A549 (cell line): ENCODE results near the gene SIGLEC1. TPM values are rescaled to one million over a fixed set of nuclear protein-coding genes. Genes with fewer than 3 reads are reported as not detected.
A peak's percentile ranks its signal among the peaks of the same experiment; 100 is the strongest.

Experiments used
- ATAC-seq, 2 experiments: fragments of 200-7000 bp in 1 of 2; fragments of >200 bp in 1 of 2; cut with Nextera tagmentation in 1 of 2; cut with Tn5 transposase in 1 of 2; 3 replicates each; pipeline versions ENCODE4 v1.8.0 to v1.9.1; 2018 to 2020; ENCODE audit warnings: mild to moderate bottlenecking in 1 of 2, moderate library complexity in 1 of 2
- CTCF ChIA-PET: fragments of 300-600 bp; sonication (Branson Sonifier 250); formaldehyde crosslinking; extraction: SDS; loops from one replicate; lab custom pipeline; 2021; ENCODE audit warnings: antibody characterized with exemption, inconsistent platforms; lab: Yijun Ruan, JAX
- POLR2A ChIA-PET: fragments of 350-600 bp; formaldehyde crosslinking; extraction: SDS; loops from one replicate; lab custom pipeline; 2021; ENCODE audit warnings: antibody characterized with exemption, inconsistent platforms; lab: Yijun Ruan, JAX
- DNase-seq, 2 experiments: peaks; one replicate each; pipeline versions ENCODE4 v3.0.0 to v3.0.0-alpha.2; 2011 to 2016; ENCODE audit warnings: low read depth in 1 of 2, low spot score in 1 of 2
- FAIRE-seq: peaks from 2 replicates; lab custom pipeline; 2011; peaks lifted over from hg19 to GRCh38; lab: Jason Lieb, UNC
- H3K27ac ChIP-seq, 2 experiments: fragments of >200 bp; sonication (Bioruptor Twin); formaldehyde crosslinking; 3 replicates each; pipeline ENCODE4 v1.5.1; 2016 to 2017
- H3K4me1 ChIP-seq: fragments of >200 bp; sonication (Bioruptor Twin); formaldehyde crosslinking; 3 replicates; pipeline ENCODE4 v1.6.1; 2016
- H3K4me2 ChIP-seq: fragments of >200 bp; sonication (Bioruptor Twin); formaldehyde crosslinking; 3 replicates; pipeline ENCODE4 v1.6.1; 2016
- H3K4me3 ChIP-seq: fragments of >200 bp; sonication (Bioruptor Twin); formaldehyde crosslinking; 3 replicates; pipeline ENCODE4 v1.5.1; 2016
- H3K9me3 ChIP-seq: fragments of >200 bp; sonication (Bioruptor Twin); formaldehyde crosslinking; 3 replicates; pipeline ENCODE4 v1.6.1; 2016
- ATOH8 ChIP-seq: fragments of 250-450 bp; sonication (Bioruptor Pico); IDR thresholded peaks from 2 replicates; pipeline ENCODE4 v1.5.0; 2020; ENCODE audit warnings: low read depth, mild to moderate bottlenecking, moderate library complexity
- BCL3 ChIP-seq: fragments of >200 bp; sonication (Bioruptor Twin); formaldehyde crosslinking; IDR thresholded peaks from 3 replicates; pipeline ENCODE4 v1.6.1; 2016
- CBX2 ChIP-seq: fragments of 200-600 bp; sonication (generic); IDR thresholded peaks from 2 replicates; pipeline ENCODE4 v1.6.1; 2016; ENCODE audit warnings: low read depth, mild to moderate bottlenecking, borderline replicate concordance
- CBX8 ChIP-seq: fragments of 200-600 bp; sonication (generic); IDR thresholded peaks from 2 replicates; pipeline ENCODE4 v1.6.1; 2016
- EHMT2 ChIP-seq: fragments of 200-600 bp; sonication (generic); IDR thresholded peaks from 2 replicates; pipeline ENCODE4 v1.6.1; 2016; ENCODE audit warnings: antibody characterized with exemption, low read depth, mild to moderate bottlenecking, moderate library complexity
- EP300 ChIP-seq, 2 experiments: fragments of >200 bp; sonication (Bioruptor Twin); formaldehyde crosslinking; IDR thresholded peaks; 2 replicates in 1 of 2; 3 replicates in 1 of 2; pipeline ENCODE4 v1.6.1; 2016 to 2017
- ESRRA ChIP-seq: fragments of 150-350 bp; IDR thresholded peaks from 2 replicates; pipeline ENCODE4 v1.6.1; 2014; ENCODE audit warnings: mild to moderate bottlenecking, low read length, borderline replicate concordance
- GATA3 ChIP-seq: IDR thresholded peaks from 2 replicates; pipeline ENCODE4 v1.6.1; 2012; ENCODE audit warnings: borderline replicate concordance
- HDAC2 ChIP-seq: fragments of 200-600 bp; sonication (generic); IDR thresholded peaks from 2 replicates; pipeline ENCODE4 v1.6.1; 2016
- HES2 ChIP-seq: fragments of >200 bp; sonication (Bioruptor Twin); formaldehyde crosslinking; IDR thresholded peaks from 2 replicates; pipeline ENCODE4 v1.6.1; 2016
- HMGXB4 ChIP-seq: fragments of 250-450 bp; sonication (Bioruptor Pico); IDR thresholded peaks from 2 replicates; pipeline ENCODE4 v1.5.0; 2021; ENCODE audit warnings: mild to moderate bottlenecking, moderate library complexity, borderline replicate concordance
- HOXA7 ChIP-seq: fragments of 250-450 bp; sonication (Bioruptor Pico); IDR thresholded peaks from 2 replicates; pipeline ENCODE4 v1.5.0; 2020; ENCODE audit warnings: mild to moderate bottlenecking, moderate library complexity
- HOXB13 ChIP-seq: fragments of 250-450 bp; sonication (Bioruptor Pico); IDR thresholded peaks from 2 replicates; pipeline ENCODE4 v1.5.0; 2020; ENCODE audit warnings: low read depth, mild to moderate bottlenecking, moderate library complexity
- HOXB5 ChIP-seq: fragments of 250-450 bp; sonication (Bioruptor Pico); IDR thresholded peaks from 2 replicates; pipeline ENCODE4 v1.5.0; 2020; ENCODE audit warnings: mild to moderate bottlenecking, moderate library complexity
- KDM5A ChIP-seq: fragments of 200-600 bp; sonication (generic); IDR thresholded peaks from 2 replicates; pipeline ENCODE4 v1.6.1; 2016; ENCODE audit warnings: antibody characterized with exemption, mild to moderate bottlenecking
- MAX ChIP-seq: IDR thresholded peaks from 2 replicates; pipeline ENCODE4 v1.6.1; 2012
- NFE2L2 ChIP-seq: fragments of 150-350 bp; conservative IDR thresholded peaks from 2 replicates; pipeline ENCODE4 v1.6.1; 2014; ENCODE audit warnings: low read length
- NPAS2 ChIP-seq: fragments of 250-450 bp; sonication (Bioruptor Pico); IDR thresholded peaks from 2 replicates; pipeline ENCODE4 v1.8.0; 2022; ENCODE audit warnings: mild to moderate bottlenecking, moderate library complexity, borderline replicate concordance
- PBX3 ChIP-seq: IDR thresholded peaks from 2 replicates; pipeline ENCODE4 v1.6.1; 2012
- POLR2A ChIP-seq: IDR thresholded peaks from 2 replicates; pipeline ENCODE4 v1.6.1; 2012; ENCODE audit warnings: mild to moderate bottlenecking, low read length
- POLR2AphosphoS2 ChIP-seq: conservative IDR thresholded peaks from 2 replicates; pipeline ENCODE4 v1.6.1; 2012; ENCODE audit warnings: low read length, improper control_type of control experiment, inconsistent platforms
- RAD21 ChIP-seq, 2 experiments: fragments of >200 bp in 1 of 2; sonication (Bioruptor Twin) in 1 of 2; formaldehyde crosslinking in 1 of 2; IDR thresholded peaks in 1 of 2; conservative IDR thresholded peaks in 1 of 2; 2 replicates in 1 of 2; 3 replicates in 1 of 2; pipeline ENCODE4 v1.6.1; 2012 to 2018; ENCODE audit warnings: inconsistent platforms in 1 of 2
- RCOR1 ChIP-seq: fragments of 150-350 bp; IDR thresholded peaks from 2 replicates; pipeline ENCODE4 v1.6.1; 2014; ENCODE audit warnings: antibody characterized with exemption, low read length, low read depth
- RFX5 ChIP-seq: fragments of 450-650 bp; IDR thresholded peaks from 2 replicates; pipeline ENCODE4 v1.7.1; 2014; ENCODE audit warnings: antibody characterized with exemption, mild to moderate bottlenecking, moderate library complexity
- SMC3 ChIP-seq: fragments of >200 bp; sonication (Bioruptor Twin); formaldehyde crosslinking; IDR thresholded peaks from 3 replicates; pipeline ENCODE4 v1.6.1; 2018; ENCODE audit warnings: inconsistent platforms
- USF2 ChIP-seq: fragments of 450-650 bp; IDR thresholded peaks from 2 replicates; pipeline ENCODE4 v1.6.1; 2014; ENCODE audit warnings: antibody characterized with exemption
- ZC3H11A ChIP-seq: fragments of 450-650 bp; IDR thresholded peaks from 2 replicates; pipeline ENCODE4 v1.6.1; 2014; ENCODE audit warnings: antibody characterized with exemption, mild to moderate bottlenecking
- ZFP36 ChIP-seq: fragments of 450-650 bp; IDR thresholded peaks from 2 replicates; pipeline ENCODE4 v1.6.1; 2014; ENCODE audit warnings: borderline replicate concordance; ENCODE audit not compliant: partially characterized antibody
- ZNF302 ChIP-seq: fragments of 250-450 bp; sonication (Bioruptor Pico); IDR thresholded peaks from 2 replicates; pipeline ENCODE4 v1.9.0; 2021; ENCODE audit warnings: inconsistent platforms, mild to moderate bottlenecking, moderate library complexity
- WGBS: methylation state at CpG from one replicate; pipeline ENCODE4 v1.1.6; 2017; ENCODE audit errors: missing lambda C conversion rate; 5-methylcytosine and 5-hydroxymethylcytosine counted together
- polyA plus RNA-seq, 4 experiments: library from polyadenylated mRNA; depleted of rRNA in 3 of 4; stranded (reverse); fragments of >200 nt; fragmentation: RNase III in 1 of 4; extraction: RNeasy Plus Mini Kit Qiagen cat#74134 plus additional on column Dnase treatment in 1 of 4; gene quantifications; 2 replicates in 3 of 4; 3 replicates in 1 of 4; pipeline ENCODE4 v1.2.3, GENCODE V29; 2011 to 2017

SIGLEC1 gene
- polyA plus RNA-seq, 2 of the 4 experiments (the other 2 are of a cell fraction): 0.01 TPM; not detected in 1

- 72% methylated on average over 11 of the region's 11 CpGs for WGBS
- ATAC-seq (no peak), FAIRE-seq (peak; percentile 28), DNase-seq (no peak)
- Histone ChIP-seq H3K4me2 (no peak overlapping the region), H3K27ac (no peak overlapping the region), H3K9me3 (no peaks in the 10 kb centered on the region), H3K4me1 (no peaks in the 10 kb centered on the region), H3K4me3 (no peak overlapping the region)
- ChIA-PET CTCF (interaction anchor here (1.0 to 72.1 kb wide), 3 partner anchors 24 to 123 kb away, joined by 3 to 2233 read pairs (median 2233); partner anchors contain the start of genes ADAM33, ADISSP, GFRA4 and HSPA12B), POLR2A (no interaction called here)
- no peak for TF ChIP-seq SMC3
- TF ChIP-seq RAD21 (conservative IDR thresholded peaks at IDR 0.05 in 1 of 2, IDR thresholded peaks at IDR 0.05 in 1 of 2): no peak
- TF ChIP-seq GATA3: no peak
- TF ChIP-seq USF2: no peak
- TF ChIP-seq MAX: no peak
- TF ChIP-seq CBX2: no peak
- no peak for TF ChIP-seq HMGXB4
- TF ChIP-seq KDM5A: no peak
- TF ChIP-seq ZFP36: no peak
- no peak for TF ChIP-seq HOXB13
- TF ChIP-seq HOXB5: no peak
- no peak for TF ChIP-seq ZC3H11A
- no peak for TF ChIP-seq ATOH8 (CRISPR knock-in tag)
- no peak for TF ChIP-seq EHMT2
- no peak for TF ChIP-seq PBX3
- TF ChIP-seq POLR2A: no peak
- TF ChIP-seq CBX8: no peak
- TF ChIP-seq POLR2AphosphoS2: no peak
- TF ChIP-seq EP300 (IDR thresholded peaks at IDR 0.05): no peak
- no peak for TF ChIP-seq RFX5
These were observed 9.6 kb downstream of the SIGLEC1 start for GRCh38 chr20:3702611-3703391.

GRCh38 chr20:3701061-3701998 is 11.1 kb downstream of the SIGLEC1 start:
- Histone ChIP-seq H3K27ac (no peak overlapping the region), H3K4me3 (no peak overlapping the region), H3K9me3 (0 out of 3 replicates have a peak, but pooled peaks cover 2% of the 10 kb centered on the region), H3K4me1 (no peaks in the 10 kb centered on the region), H3K4me2 (no peak overlapping the region)
- 64% methylated on average over 13 of the region's 13 CpGs for WGBS
- CTCF ChIA-PET: interaction anchor here (1.0 to 72.1 kb wide), 6 partner anchors 9 to 121 kb away, joined by 3 to 2233 read pairs (median 96); partner anchors contain the start of genes ADAM33, ADISSP, AP5S1 and GFRA4
- no peak for ATAC-seq
- FAIRE-seq: no peak
- no peak for DNase-seq
- POLR2A ChIA-PET: no interaction called here
- TF ChIP-seq CBX2 (no peak), CBX8 (no peak), RFX5 (no peak), HOXA7 (CRISPR knock-in tag) (no peak), BCL3 (no peak), KDM5A (no peak), NFE2L2 (no peak), HOXB5 (no peak), ESRRA (no peak), HES2 (no peak), EP300 (IDR thresholded peaks at IDR 0.05) (no peak), NPAS2 (CRISPR knock-in tag) (no peak), RAD21 (conservative IDR thresholded peaks at IDR 0.05 in 1 of 2, IDR thresholded peaks at IDR 0.05 in 1 of 2) (no peak), RCOR1 (no peak), ZNF302 (CRISPR knock-in tag) (no peak), HDAC2 (no peak)
